Fibroblast of peridontal ligament (primary cell): ENCODE results near the gene CDHR2.
A peak's percentile ranks its signal among the peaks of the same experiment; 100 is the strongest.
"Not testable (repeated sequence)": the region's sequence is repeated elsewhere in the genome, so short reads cannot be mapped to it uniquely, and the experiment has no call there.

Experiments
- DNase-seq: peaks from one replicate; pipeline ENCODE4 v3.0.0-alpha.2; 2010; ENCODE audit errors: extremely low read depth

The CDHR2 gene

GRCh38 chr5:176573564-176574296 is 24.6 kb downstream of the CDHR2 start:
- DNase-seq, result peak; percentile 41

DNA sequence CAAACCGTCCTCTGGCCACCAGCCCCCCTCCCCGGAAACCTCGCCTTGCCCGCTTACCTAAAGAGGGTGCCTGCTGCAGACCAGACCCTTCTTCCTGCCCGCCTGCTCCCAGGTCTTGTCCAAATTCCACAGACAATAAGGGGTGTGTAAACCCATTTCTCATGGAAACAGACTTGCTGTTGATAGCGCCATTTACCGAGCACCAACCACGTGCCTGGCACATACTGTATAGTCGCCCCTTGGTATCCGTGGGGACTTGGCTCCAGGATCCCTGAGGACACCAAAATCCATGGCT is 25.1 kb downstream of the CDHR2 start:
- no peak for DNase-seq

- DNase-seq, result no peak
Measured at GRCh38 chr5:176575066-176575465, 25.9 kb downstream of the CDHR2 start.

DNA sequence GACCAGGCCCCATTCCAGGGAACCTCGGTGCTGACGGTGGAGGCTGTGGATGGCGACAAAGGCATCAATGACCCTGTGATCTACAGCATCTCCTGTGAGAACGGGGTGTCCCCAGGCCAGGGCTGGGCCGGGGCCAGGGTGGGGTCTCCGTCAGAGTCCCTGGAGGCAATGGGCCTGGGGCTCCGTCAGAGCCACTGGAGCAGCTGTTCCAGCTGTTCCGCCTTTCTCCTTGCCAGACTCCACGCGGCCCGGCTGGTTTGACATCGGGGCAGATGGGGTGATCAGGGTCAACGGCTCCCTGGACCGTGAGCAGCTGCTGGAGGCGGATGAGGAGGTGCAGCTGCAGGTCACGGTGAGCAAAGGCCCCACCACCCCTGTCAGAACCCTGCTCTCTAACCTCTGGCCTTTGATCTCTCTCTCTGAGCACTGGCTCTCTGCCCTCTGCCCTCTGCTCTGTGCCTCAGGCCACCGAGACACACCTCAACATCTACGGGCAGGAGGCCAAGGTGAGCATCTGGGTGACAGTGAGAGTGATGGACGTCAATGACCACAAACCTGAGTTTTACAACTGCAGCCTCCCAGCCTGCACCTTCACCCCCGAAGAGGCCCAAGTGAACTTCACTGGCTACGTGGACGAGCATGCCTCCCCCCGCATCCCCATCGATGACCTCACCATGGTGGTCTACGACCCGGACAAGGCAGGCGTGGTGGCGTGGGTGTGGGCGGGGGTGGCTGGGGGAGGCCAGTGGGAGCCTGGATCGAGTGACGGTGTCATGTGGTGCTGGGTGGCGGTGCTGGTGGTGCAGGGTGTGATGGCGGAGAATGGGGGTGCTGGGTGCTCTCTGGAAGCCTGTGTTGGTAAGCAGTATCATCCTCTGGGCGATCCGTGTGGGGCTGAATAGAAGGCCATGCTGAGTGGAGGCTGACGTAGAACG is 26.6 kb downstream of the CDHR2 start:
- DNase-seq, result no peak

- DNase-seq, result no peak
Measured at GRCh38 chr5:176577312-176578176, 28.4 kb downstream of the CDHR2 start.

DNA sequence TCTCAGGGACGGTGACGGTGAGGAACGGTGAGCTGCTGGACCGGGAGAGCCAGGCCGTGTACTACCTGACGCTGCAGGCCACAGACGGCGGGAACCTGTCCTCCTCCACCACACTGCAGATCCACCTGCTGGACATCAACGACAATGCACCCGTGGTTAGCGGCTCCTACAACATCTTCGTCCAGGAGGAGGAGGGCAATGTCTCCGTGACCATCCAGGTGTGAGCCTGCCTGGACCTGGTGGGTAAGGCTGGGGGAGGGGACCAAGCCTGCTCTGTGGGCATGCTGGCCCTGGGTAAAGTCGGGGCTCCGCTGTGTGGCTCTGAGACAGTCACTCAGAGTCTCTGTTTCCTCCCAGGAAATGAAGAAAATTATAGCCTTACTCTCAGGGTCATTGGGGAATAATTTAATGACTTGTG is 29.3 kb downstream of the CDHR2 start:
- DNase-seq, result no peak

GRCh38 chr5:176579323-176579722 is 30.2 kb downstream of the CDHR2 start:
- DNase-seq, result no peak

DNA sequence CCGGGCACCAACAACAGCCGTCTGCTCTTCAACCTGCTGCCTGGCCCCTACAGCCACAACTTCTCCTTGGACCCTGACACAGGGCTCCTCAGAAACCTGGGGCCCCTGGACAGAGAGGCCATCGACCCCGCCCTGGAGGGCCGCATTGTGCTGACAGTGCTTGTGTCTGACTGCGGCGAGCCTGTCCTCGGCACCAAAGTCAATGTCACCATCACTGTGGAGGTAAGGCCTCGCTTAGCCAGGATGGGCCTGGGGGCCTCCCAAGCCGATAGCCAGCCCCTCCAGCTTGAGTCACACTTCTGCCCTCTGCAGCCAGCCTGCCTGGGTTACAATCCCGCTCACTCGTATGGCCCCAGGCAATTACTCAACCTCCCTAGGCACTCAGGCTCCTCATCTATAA is 32.2 kb downstream of the CDHR2 start:
- no peak for DNase-seq

DNA sequence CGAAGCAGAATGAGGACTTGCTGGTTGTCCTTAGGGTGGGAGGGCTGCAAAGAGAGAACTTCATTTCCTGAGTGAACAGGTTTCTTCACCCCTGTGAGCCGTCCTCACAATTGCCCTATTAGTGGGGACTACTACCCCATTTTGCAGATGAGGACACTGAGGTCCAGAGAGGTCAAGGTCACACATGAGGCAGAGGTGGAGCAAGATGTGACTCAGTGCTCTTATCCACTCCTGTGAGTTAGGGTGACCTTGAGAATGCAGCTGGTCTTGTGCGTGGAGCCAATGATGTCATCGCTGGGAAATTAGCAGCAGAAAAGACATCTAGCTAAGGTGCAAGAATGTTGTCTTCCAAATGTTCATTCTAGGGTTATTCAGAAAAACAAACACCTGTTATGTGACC is 33.9 kb downstream of the CDHR2 start:
- DNase-seq, result no peak

DNA sequence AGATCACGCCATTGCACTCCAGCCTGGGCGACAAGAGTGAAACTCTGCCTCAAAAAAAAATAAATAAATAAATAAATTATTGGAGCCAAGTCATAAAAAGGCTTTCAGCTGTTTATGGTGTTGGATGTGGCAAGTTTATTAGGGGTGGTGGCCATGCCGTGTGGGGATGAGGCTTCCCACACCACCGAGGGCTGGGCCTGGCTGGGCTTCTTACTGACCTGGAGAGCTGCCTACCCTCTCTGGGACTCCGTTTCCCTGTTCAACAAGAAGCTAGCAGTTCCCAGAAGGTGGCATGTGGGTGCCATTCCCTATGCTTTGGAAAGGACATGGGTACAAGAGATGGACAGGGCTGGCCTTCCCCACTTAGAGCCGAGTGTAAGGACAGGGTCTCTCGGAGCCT is 38.3 kb downstream of the CDHR2 start:
- DNase-seq, result no peak

DNA sequence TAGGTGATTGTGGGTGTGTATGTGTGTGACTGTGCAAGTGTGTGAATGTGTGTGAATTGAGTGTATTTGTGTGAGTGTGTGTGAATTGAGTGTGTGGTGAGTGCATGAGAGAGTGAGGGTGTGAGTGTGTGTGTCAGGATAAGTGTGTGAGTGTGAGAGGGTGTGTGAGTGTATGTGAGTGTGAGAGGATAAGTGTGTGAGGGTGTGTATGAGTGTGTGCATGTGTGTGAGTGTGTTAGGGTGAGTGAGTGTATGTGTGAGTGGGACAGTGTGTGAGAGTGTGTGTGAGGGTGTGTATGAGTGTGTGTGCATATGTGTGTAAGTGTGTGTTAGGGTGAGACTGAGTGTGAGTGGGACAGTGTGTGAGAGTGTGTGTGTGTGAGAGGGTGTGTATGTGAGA is 39.2 kb downstream of the CDHR2 start:
- no peak for DNase-seq

- no peak for DNase-seq
Measured at GRCh38 chr5:176589039-176589769, 40.1 kb downstream of the CDHR2 start.

DNA sequence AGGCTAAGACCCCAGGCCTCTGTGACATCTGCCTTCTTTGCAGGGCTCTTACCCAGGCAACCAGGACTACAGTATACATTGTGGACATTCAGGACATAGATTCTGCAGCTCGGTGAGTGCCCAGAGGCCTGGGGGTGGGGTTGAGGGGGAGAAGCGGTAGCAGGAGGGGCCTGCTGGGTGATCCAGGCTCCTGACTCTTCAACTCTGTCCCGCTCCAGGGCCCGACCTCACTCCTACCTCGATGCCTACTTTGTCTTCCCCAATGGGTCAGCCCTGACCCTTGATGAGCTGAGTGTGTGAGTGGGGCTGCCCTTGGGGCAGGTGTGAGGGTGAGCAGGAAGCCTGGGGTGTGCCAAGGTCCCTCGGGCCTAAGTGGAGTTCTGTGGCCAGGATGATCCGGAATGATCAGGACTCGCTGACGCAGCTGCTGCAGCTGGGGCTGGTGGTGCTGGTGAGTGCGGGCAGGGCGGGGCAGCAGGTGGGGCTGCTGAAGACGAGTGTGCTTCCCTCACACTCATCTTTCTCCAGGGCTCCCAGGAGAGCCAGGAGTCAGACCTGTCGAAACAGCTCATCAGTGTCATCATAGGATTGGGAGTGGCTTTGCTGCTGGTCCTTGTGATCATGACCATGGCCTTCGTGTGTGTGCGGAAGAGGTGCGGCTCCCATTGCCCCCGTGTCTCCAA is 41.0 kb downstream of the CDHR2 start:
- DNase-seq, result no peak

GRCh38 chr5:176591667-176592066 is 42.5 kb downstream of the CDHR2 start:
- DNase-seq, result not testable (repeated sequence)

DNA sequence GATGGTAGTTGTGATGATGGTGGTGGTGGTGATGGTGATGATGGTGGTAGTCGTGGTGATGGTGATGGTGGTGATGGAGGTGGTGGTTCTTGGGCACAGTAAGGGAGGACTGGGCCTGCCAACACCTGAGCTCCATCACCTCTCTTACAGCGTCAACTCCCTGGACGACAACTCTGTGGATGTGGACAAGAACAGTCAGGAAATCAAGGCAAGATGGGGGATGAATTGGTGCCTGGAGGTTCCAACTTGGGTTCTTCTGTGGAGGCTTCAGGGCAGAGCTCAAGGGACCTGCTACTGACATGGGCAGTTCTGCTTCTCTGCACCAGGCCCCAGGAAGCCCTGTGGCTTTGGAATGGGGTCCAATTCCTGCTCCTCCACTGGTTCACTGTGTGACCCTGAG is 43.4 kb downstream of the CDHR2 start:
- DNase-seq, result no peak

- no peak for DNase-seq
Measured at GRCh38 chr5:176593273-176593869, 44.2 kb downstream of the CDHR2 start.

GRCh38 chr5:176594554-176594953 is 45.4 kb downstream of the CDHR2 start:
- no peak for DNase-seq

- no peak for DNase-seq
Measured at GRCh38 chr5:176595386-176595943, 46.3 kb downstream of the CDHR2 start.

- DNase-seq, result no peak
Measured at GRCh38 chr5:176596069-176596644, 47.0 kb downstream of the CDHR2 start.
